Ramos (cell line): Measurements from ENCODE around the gene ARPC4.

Source experiments
- in situ Hi-C: fragments of 300-500 bp; cut with MboI; formaldehyde crosslinking; loops from one replicate; pipeline ENCODE4 v1.14.3; 2022; ENCODE audit warnings: low sequenced_read_pairs; ENCODE audit not compliant: unreplicated experiment

Gene ARPC4

GRCh38 chr3:9787714-9788113 lies 5.2 kb upstream of the ARPC4 start:
- in situ Hi-C loops: no loop called here

- in situ Hi-C loops: no loop called here
Measured at GRCh38 chr3:9791127-9791526, 1.8 kb upstream of the ARPC4 start.

GRCh38 chr3:9791790-9792404 lies 985 bp upstream of the ARPC4 start:
- in situ Hi-C loops: no loop called here

- in situ Hi-C loops: no loop called here
Measured at GRCh38 chr3:9793161-9793781, 389 bp downstream of the ARPC4 start.

- in situ Hi-C loops: no loop called here
Measured at GRCh38 chr3:9794400-9794799, 1.5 kb downstream of the ARPC4 start.

GRCh38 chr3:9795207-9795606 lies 2.3 kb downstream of the ARPC4 start:
- in situ Hi-C loops: no loop called here

GRCh38 chr3:9797196-9797945 lies 4.5 kb downstream of the ARPC4 start:
- in situ Hi-C loops: no loop called here

GRCh38 chr3:9800529-9800928 lies 7.6 kb downstream of the ARPC4 start:
- in situ Hi-C loops: no loop called here

- in situ Hi-C loops: no loop called here
Measured at GRCh38 chr3:9803494-9803893, 10.6 kb downstream of the ARPC4 start.

GRCh38 chr3:9804996-9805395 lies 12.1 kb downstream of the ARPC4 start:
- in situ Hi-C loops: no loop called here

GRCh38 chr3:9806137-9806536 lies 13.3 kb downstream of the ARPC4 start:
- in situ Hi-C loops: no loop called here

- in situ Hi-C loops: no loop called here
Measured at GRCh38 chr3:9806688-9807589, 14.1 kb downstream of the ARPC4 start.

- in situ Hi-C loops: no loop called here
Measured at GRCh38 chr3:9807981-9808344, 15.1 kb downstream of the ARPC4 start.

- in situ Hi-C loops: no loop called here
Measured at GRCh38 chr3:9808345-9809037, 15.6 kb downstream of the ARPC4 start.

GRCh38 chr3:9809239-9809614 lies 16.3 kb downstream of the ARPC4 start:
- in situ Hi-C loops: no loop called here

GRCh38 chr3:9809615-9810432 lies 16.9 kb downstream of the ARPC4 start, which contains the start of gene TTLL3:
Gene TTLL3, plus strand, starts transcription at chr3:9810262. Its CDS starts 400 bp downstream, at chr3:9810662.
- in situ Hi-C loops: no loop called here

- in situ Hi-C loops: no loop called here
Measured at GRCh38 chr3:9810433-9810770, 17.5 kb downstream of the ARPC4 start.

GRCh38 chr3:9810846-9811245 lies 18.0 kb downstream of the ARPC4 start:
- in situ Hi-C loops: no loop called here

- in situ Hi-C loops: no loop called here
Measured at GRCh38 chr3:9812870-9813483, 20.1 kb downstream of the ARPC4 start.
